HPDE6-E6E7 (cell line): Measurements from ENCODE around the gene XAB2.

Source experiments
- DNase-seq: peaks from one replicate; pipeline ENCODE4 v3.0.0; 2011; ENCODE audit warnings: missing footprints; ENCODE audit errors: extremely low spot score

The XAB2 gene

GRCh38 chr19:7611541-7612279 lies 17.6 kb downstream of the XAB2 start:
- DNase-seq = no peak

- DNase-seq = no peak
Measured at GRCh38 chr19:7610491-7611240, 18.7 kb downstream of the XAB2 start.

- no peak for DNase-seq
Measured at GRCh38 chr19:7607874-7608560, 21.3 kb downstream of the XAB2 start.

- DNase-seq = no peak
Measured at GRCh38 chr19:7607212-7607873, 22.0 kb downstream of the XAB2 start.

- DNase-seq = no peak
Measured at GRCh38 chr19:7606289-7606688, 23.1 kb downstream of the XAB2 start.

- DNase-seq = no peak
Measured at GRCh38 chr19:7605490-7606222, 23.7 kb downstream of the XAB2 start.

GRCh38 chr19:7603919-7604318 lies 25.4 kb downstream of the XAB2 start:
- no peak for DNase-seq

GRCh38 chr19:7602935-7603497 lies 26.3 kb downstream of the XAB2 start:
- no peak for DNase-seq

- DNase-seq = no peak
Measured at GRCh38 chr19:7602240-7602934, 27.0 kb downstream of the XAB2 start.

- no peak for DNase-seq
Measured at GRCh38 chr19:7600721-7601120, 28.6 kb downstream of the XAB2 start.

GRCh38 chr19:7598180-7598579 lies 31.2 kb downstream of the XAB2 start:
- DNase-seq = no peak

GRCh38 chr19:7597689-7598088 lies 31.7 kb downstream of the XAB2 start:
- no peak for DNase-seq

GRCh38 chr19:7596211-7596937 lies 33.0 kb downstream of the XAB2 start:
- no peak for DNase-seq

- DNase-seq = no peak
Measured at GRCh38 chr19:7595466-7596133, 33.7 kb downstream of the XAB2 start, which contains the start of gene CAMSAP3. Gene CAMSAP3 (plus strand): TSS chr19:7595863. CDS start chr19:7596003, 140 bp downstream.

- DNase-seq = no peak
Measured at GRCh38 chr19:7590256-7590655, 39.1 kb downstream of the XAB2 start.

- no peak for DNase-seq
Measured at GRCh38 chr19:7589822-7590221, 39.5 kb downstream of the XAB2 start.

- no peak for DNase-seq
Measured at GRCh38 chr19:7582446-7582845, 46.9 kb downstream of the XAB2 start.

- DNase-seq = no peak
Measured at GRCh38 chr19:7579182-7579581, 50.2 kb downstream of the XAB2 start.

- no peak for DNase-seq
Measured at GRCh38 chr19:7578127-7578526, 51.2 kb downstream of the XAB2 start.
